HAP-1 (cell line): ENCODE results near the gene N4BP2L2.

Source experiments
- DNase-seq, 2 experiments: peaks; one replicate each; pipeline ENCODE4 v3.0.0-alpha.2; 2016 to 2020; ENCODE audit warnings: low spot score in 2 of 2
- H3K27me3 ChIP-seq: fragments of 250-450 bp; sonication (Bioruptor Pico); 2 replicates; pipeline ENCODE4 v1.5.1; 2020; ENCODE audit warnings: low read depth, mild to moderate bottlenecking, moderate library complexity
- H3K36me3 ChIP-seq: fragments of 250-450 bp; sonication (Bioruptor Pico); replicated peaks from 2 replicates; pipeline ENCODE4 v1.5.1; 2020; ENCODE audit warnings: mild to moderate bottlenecking
- H3K4me1 ChIP-seq: fragments of 250-450 bp; sonication (Bioruptor Pico); 2 replicates; pipeline ENCODE4 v1.5.1; 2020; ENCODE audit warnings: mild to moderate bottlenecking
- H3K4me3 ChIP-seq: fragments of 250-450 bp; sonication (Bioruptor Pico); 2 replicates; pipeline ENCODE4 v1.5.1; 2020; ENCODE audit warnings: mild to moderate bottlenecking, moderate library complexity
- H3K9me3 ChIP-seq: fragments of 250-450 bp; sonication (Bioruptor Pico); 2 replicates; pipeline ENCODE4 v1.5.1; 2020; ENCODE audit warnings: mild to moderate bottlenecking, moderate library complexity
- in situ Hi-C: fragments of 300-500 bp; cut with MboI; formaldehyde crosslinking; loops from 3 replicates; pipeline ENCODE4 v1.14.3; 2020; ENCODE audit warnings: low sequenced_read_pairs, inconsistent platforms, mixed read lengths

The N4BP2L2 gene

GRCh38 chr13:32419862-32420261, 118.7 kb downstream of the N4BP2L2 start:
- Histone ChIP-seq H3K9me3 (peaks cover 5% of the 10 kb centered on the region; the same call in 1 of the 2 replicates), H3K4me3 (no peak overlapping the region), H3K4me1 (no peaks in the 10 kb centered on the region), H3K36me3 (no peaks in the 10 kb centered on the region; the same call in 1 of the 2 replicates), H3K27me3 (no peaks in the 10 kb centered on the region)
- DNase-seq: no peak
- in situ Hi-C loops: no loop called here

DNA sequence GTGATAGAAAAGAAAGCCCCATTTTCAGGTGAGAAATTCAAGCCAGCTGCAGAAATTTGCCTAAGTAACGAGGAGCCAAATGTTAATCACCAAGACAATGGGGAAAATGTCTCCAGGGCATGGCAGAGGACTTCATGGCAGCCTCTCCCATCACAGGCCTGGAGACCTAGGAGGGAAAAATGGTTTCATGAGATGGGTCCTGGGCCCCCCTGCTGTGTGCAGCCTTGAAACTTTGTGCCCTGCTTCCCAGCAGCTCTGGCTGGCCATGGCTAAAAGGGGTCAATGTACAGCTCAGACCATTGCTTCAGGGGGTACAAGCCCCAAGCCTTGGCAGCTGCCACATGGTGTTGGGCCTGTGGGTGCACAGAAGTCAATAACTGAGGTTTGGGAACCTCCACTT, 120.6 kb downstream of the N4BP2L2 start:
- Histone ChIP-seq H3K4me1 (no peaks in the 10 kb centered on the region), H3K4me3 (no peak overlapping the region), H3K27me3 (no peaks in the 10 kb centered on the region), H3K9me3 (peaks cover 5% of the 10 kb centered on the region; the same call in 1 of the 2 replicates), H3K36me3 (no peaks in the 10 kb centered on the region)
- in situ Hi-C loops: no loop called here
- DNase-seq: no peak

DNA sequence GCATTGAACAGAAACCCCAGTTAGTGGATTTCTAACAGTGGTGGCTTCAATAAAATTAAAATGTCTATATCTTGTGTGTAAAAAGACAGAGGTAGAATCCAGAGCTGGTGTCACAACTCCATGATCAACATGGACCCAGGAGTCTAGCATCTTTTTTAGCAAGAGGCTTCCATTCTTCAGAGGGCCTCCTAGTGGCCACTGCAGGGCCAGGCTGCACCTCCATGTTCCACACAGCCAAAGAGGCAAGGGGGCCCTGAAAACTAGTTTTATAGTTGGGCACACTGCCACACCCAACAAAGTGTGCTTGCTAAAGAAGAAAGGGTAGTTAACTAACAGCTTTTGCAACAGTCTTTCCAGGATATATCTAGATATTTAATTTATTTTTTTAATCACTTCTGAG, 123.6 kb downstream of the N4BP2L2 start:
- H3K4me3 ChIP-seq: no peak overlapping the region
- peak in 1 of 2 experiments; percentile 43 for DNase-seq
- no peaks in the 10 kb centered on the region for H3K27me3 ChIP-seq
- H3K36me3 ChIP-seq: no peaks in the 10 kb centered on the region
- in situ Hi-C loops: no loop called here
- peaks cover 5% of the 10 kb centered on the region; the same call in 1 of the 2 replicates for H3K9me3 ChIP-seq
- H3K4me1 ChIP-seq: no peaks in the 10 kb centered on the region

- Histone ChIP-seq H3K27me3 (no peaks in the 10 kb centered on the region), H3K4me1 (no peaks in the 10 kb centered on the region), H3K4me3 (no peak overlapping the region), H3K9me3 (peaks cover 2% of the 10 kb centered on the region; the same call in 1 of the 2 replicates), H3K36me3 (no peaks in the 10 kb centered on the region)
- in situ Hi-C loops: no loop called here
- no peak for DNase-seq
Observed at GRCh38 chr13:32414580-32414979, 124.0 kb downstream of the N4BP2L2 start.

DNA sequence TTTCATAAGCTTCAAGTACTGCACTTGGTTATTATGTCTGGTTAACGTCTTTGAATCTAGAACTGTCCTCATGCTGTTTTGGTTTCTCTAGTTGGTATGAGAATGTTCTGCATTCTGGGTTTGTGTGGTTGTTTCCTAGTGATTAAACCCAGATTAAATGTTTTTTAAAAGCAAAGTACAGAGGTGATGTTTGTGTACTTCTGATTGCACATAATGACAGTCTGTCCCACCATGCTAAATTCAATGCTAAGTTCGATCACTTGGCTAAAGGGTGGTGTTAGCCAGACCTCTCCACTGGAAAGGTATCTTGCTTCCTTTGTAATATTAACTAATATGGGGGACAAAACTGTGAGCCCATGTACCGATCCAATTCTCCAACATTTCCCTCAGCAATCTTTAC, 125.3 kb downstream of the N4BP2L2 start:
- Histone ChIP-seq H3K4me3 (no peak overlapping the region), H3K27me3 (no peaks in the 10 kb centered on the region), H3K36me3 (no peaks in the 10 kb centered on the region), H3K4me1 (peaks cover 11% of the 10 kb centered on the region), H3K9me3 (no peaks in the 10 kb centered on the region)
- no peak for DNase-seq
- in situ Hi-C loops: no loop called here

GRCh38 chr13:32409561-32410421, 128.8 kb downstream of the N4BP2L2 start:
- H3K9me3 ChIP-seq: no peaks in the 10 kb centered on the region
- H3K4me1 ChIP-seq: peaks cover 11% of the 10 kb centered on the region
- H3K36me3 ChIP-seq: no peaks in the 10 kb centered on the region
- in situ Hi-C loops: no loop called here
- no peak for DNase-seq
- H3K4me3 ChIP-seq: no peak overlapping the region
- H3K27me3 ChIP-seq: no peaks in the 10 kb centered on the region

DNA sequence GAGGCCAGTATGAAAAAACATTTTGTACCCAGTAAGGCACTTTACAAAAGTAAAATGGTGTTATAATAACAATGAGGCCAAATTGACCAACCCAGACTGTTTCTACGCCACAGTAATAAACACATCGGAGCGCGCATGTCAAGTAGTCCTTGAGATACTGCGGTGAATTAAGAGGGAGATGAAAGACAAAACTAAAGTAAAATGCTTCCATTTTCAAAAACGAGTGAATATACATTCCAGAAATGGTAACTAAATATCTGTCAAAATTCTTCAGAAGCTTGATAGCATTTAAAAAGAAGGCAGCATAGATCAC, 129.6 kb downstream of the N4BP2L2 start:
- in situ Hi-C loops: no loop called here
- no peaks in the 10 kb centered on the region for H3K36me3 ChIP-seq
- DNase-seq: peak in 1 of 2 experiments; percentile 21

GRCh38 chr13:32408296-32409000, 130.1 kb downstream of the N4BP2L2 start:
- in situ Hi-C loops: no loop called here
- Histone ChIP-seq H3K36me3 (no peaks in the 10 kb centered on the region), H3K4me3 (no peak overlapping the region), H3K9me3 (no peaks in the 10 kb centered on the region), H3K27me3 (no peaks in the 10 kb centered on the region), H3K4me1 (peaks cover 11% of the 10 kb centered on the region)
- DNase-seq: no peak

More for the DNA sequence above, 129.6 kb downstream of the N4BP2L2 start:
- H3K27me3 ChIP-seq: no peaks in the 10 kb centered on the region
- peaks cover 11% of the 10 kb centered on the region for H3K4me1 ChIP-seq
- H3K4me3 ChIP-seq: no peak overlapping the region
- no peaks in the 10 kb centered on the region for H3K9me3 ChIP-seq

GRCh38 chr13:32407854-32408253, 130.7 kb downstream of the N4BP2L2 start:
- in situ Hi-C loops: no loop called here
- peaks cover 11% of the 10 kb centered on the region for H3K4me1 ChIP-seq
- DNase-seq: no peak
- no peaks in the 10 kb centered on the region for H3K36me3 ChIP-seq
- H3K4me3 ChIP-seq: no peak overlapping the region
- H3K9me3 ChIP-seq: no peaks in the 10 kb centered on the region
- no peaks in the 10 kb centered on the region for H3K27me3 ChIP-seq

DNA sequence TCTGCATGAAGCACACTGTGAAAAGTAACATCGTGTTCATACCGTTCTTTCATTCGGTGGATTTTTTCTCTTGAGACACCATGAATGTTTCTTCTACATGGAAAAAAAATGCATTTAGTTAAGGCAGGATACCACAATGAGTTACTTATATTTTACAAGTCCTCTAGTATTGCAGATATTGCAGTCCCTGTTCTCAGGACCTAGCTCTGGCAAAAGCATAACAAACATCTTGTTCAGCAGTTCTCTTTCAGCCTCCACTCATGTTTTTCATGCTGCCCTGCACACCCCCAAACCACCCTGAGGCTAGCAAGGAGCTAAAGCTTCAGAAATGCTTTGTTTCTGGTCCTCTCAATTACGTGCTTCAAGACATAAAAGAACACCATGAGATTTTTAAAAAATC, 135.5 kb downstream of the N4BP2L2 start:
- Histone ChIP-seq H3K9me3 (no peaks in the 10 kb centered on the region), H3K4me1 (no peaks in the 10 kb centered on the region), H3K27me3 (no peaks in the 10 kb centered on the region), H3K4me3 (no peak overlapping the region), H3K36me3 (peaks cover 7% of the 10 kb centered on the region; the same call in 1 of the 2 replicates)
- DNase-seq: no peak
- in situ Hi-C loops: no loop called here

DNA sequence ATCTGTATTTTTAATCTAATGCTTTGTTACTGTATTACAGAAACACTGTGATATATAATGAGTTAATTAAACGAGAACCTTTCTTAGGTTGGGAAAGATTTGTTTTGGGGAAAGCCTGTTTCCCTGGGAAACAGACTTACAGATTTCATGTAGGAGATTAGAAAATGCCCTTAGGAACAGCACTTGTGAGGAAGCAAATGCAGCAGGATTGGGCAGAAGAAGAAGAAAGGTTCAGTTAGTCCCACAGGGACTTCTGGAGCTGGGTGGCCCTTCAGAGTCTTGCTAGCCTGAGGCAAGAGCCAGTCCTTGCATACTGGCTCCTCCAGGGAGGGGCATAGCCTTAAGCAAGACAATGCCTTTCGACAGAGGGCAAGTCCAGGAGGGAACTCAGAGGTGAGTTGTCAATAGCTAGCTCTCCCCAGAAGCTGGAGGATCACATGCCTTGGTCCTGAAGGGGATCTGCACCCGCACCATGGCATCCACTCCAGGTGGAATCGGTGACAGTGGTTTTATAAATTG, 147.4 kb downstream of the N4BP2L2 start:
- H3K27me3 ChIP-seq: no peaks in the 10 kb centered on the region
- peaks cover 8% of the 10 kb centered on the region for H3K36me3 ChIP-seq
- H3K4me3 ChIP-seq: no peak overlapping the region
- in situ Hi-C loops: no loop called here
- H3K4me1 ChIP-seq: peaks cover 9% of the 10 kb centered on the region
- DNase-seq: peak; percentile 47 to 60
- H3K9me3 ChIP-seq: no peaks in the 10 kb centered on the region

DNA sequence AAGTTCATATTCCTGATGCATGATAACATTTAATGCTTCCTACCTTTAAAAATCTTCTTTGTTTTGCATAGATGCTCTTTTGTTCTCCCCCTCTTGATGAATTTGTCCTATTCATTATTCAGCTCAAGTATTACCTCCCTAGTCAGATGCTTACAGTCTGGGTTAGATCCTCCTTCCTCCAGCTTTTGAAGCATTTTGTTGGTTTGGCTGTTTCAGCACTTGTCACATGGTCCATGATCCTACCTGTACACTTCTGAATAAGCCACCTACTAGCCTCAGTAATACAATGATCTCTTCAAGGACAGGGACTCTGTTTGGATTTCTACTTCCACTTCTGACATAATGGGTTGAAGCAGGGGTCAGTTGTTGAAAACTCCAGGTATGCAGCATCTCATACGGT, 148.1 kb downstream of the N4BP2L2 start:
- Histone ChIP-seq H3K9me3 (no peaks in the 10 kb centered on the region), H3K4me3 (no peak overlapping the region), H3K27me3 (no peaks in the 10 kb centered on the region), H3K36me3 (peaks cover 8% of the 10 kb centered on the region), H3K4me1 (peaks cover 9% of the 10 kb centered on the region)
- DNase-seq: no peak
- in situ Hi-C loops: no loop called here

GRCh38 chr13:32390048-32390447, 148.5 kb downstream of the N4BP2L2 start:
- in situ Hi-C loops: no loop called here
- Histone ChIP-seq H3K4me3 (no peak overlapping the region), H3K27me3 (no peaks in the 10 kb centered on the region), H3K4me1 (peaks cover 9% of the 10 kb centered on the region), H3K9me3 (no peaks in the 10 kb centered on the region), H3K36me3 (peaks cover 6% of the 10 kb centered on the region)
- no peak for DNase-seq

DNA sequence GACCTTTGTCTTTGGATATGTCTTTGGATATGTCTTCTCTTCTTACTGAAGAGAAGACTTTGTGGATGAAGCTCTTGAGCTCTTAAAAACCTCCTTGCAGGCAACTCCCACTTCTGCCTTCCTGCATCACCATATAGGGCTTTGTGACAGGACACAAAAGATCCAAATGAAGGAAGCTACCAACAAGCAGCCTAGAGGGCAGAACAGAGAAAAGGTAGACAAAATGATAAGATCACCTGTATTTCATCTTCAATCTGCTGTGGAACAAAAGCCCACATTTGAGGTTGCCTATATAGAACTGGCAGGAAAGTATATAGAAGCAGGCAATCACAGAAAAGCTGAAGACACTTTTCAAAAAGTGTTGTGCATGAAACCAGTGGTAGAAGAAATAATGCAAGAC, 153.2 kb downstream of the N4BP2L2 start:
- Histone ChIP-seq H3K27me3 (no peaks in the 10 kb centered on the region), H3K4me1 (no peaks in the 10 kb centered on the region), H3K9me3 (no peaks in the 10 kb centered on the region), H3K36me3 (peaks cover 21% of the 10 kb centered on the region), H3K4me3 (no peak overlapping the region)
- DNase-seq: no peak
- in situ Hi-C loops: no loop called here
